Thyroid gland (tissue), 4 donors: ENCODE measurements around the gene KRTAP10-4. TPM values are rescaled to one million over a fixed set of nuclear protein-coding genes. Genes with fewer than 3 reads are reported as not detected.

ENCODE experiments used
- DNase-seq, 2 donors: peaks; one replicate each; pipeline ENCODE4 v3.0.0-alpha.2; 2019
- H3K27ac ChIP-seq, 3 donors: fragments of 200-600 bp; sonication (generic); 1 replicate in 2 of 3; 2 replicates in 1 of 3; pipeline ENCODE4 v1.5.1; 2016 to 2019; ENCODE audit warnings: mild to moderate bottlenecking in 1 of 3, moderate library complexity in 1 of 3
- H3K27me3 ChIP-seq: fragments of 200-600 bp; sonication (generic); one replicate; pipeline ENCODE4 v1.5.1; 2019
- H3K36me3 ChIP-seq, 2 donors: fragments of 200-600 bp; sonication (generic); one replicate each; pipeline ENCODE4 v1.5.1; 2016 to 2019
- H3K4me1 ChIP-seq, 2 donors: fragments of 200-600 bp; sonication (generic); one replicate each; pipeline ENCODE4 v1.5.1; 2017 to 2019
- H3K4me3 ChIP-seq, 3 donors: fragments of 200-600 bp; sonication (generic); replicated peaks in 1 of 3; 1 replicate in 2 of 3; 2 replicates in 1 of 3; pipeline ENCODE4 v1.5.1; 2016; ENCODE audit warnings: mild to moderate bottlenecking in 1 of 3
- H3K9me3 ChIP-seq: fragments of 200-600 bp; sonication (generic); one replicate; pipeline ENCODE4 v1.5.1; 2017
- CTCF ChIP-seq, 6 experiments: fragments of 200-600 bp in 3 of 6; fragments of 450-650 bp in 3 of 6; sonication (generic) in 3 of 6; IDR thresholded peaks; one replicate each; pipeline ENCODE4 v1.5.1; 2016 to 2019; ENCODE audit warnings: antibody characterized with exemption in 6 of 6, mild to moderate bottlenecking in 2 of 6, inconsistent platforms in 1 of 6, moderate library complexity in 1 of 6
- POLR2A ChIP-seq, 2 donors: fragments of 450-650 bp; IDR thresholded peaks; one replicate each; pipeline ENCODE4 v1.6.1; 2017; ENCODE audit warnings: antibody characterized with exemption in 2 of 2, mild to moderate bottlenecking in 2 of 2, moderate library complexity in 1 of 2
- WGBS, 2 donors: methylation state at CpG; one replicate each; pipeline ENCODE4 v1.1.5; 2017; 5-methylcytosine and 5-hydroxymethylcytosine counted together
- intact Hi-C: fragments of 100-400 bp; cut with DNase I; formaldehyde crosslinking; loops from one replicate; pipeline ENCODE4 v1.15.1; 2023
- total RNA-seq, 4 donors: library from RNA; depleted of rRNA; stranded (reverse); fragments of >200 nt; gene quantifications; one replicate each; pipeline ENCODE4 v1.2.3, GENCODE V29; 2016

KRTAP10-4 gene
- total RNA-seq, 4 donors from 2014 or later = not detected

- H3K27me3 ChIP-seq = no peaks in the 10 kb centered on the region
- TF ChIP-seq POLR2A (IDR thresholded peaks at IDR 0.05) (no peak), CTCF (IDR thresholded peaks at IDR 0.05) (no peak)
- 80 to 89% methylated on average over 10 to 12 of the region's 12 CpGs for WGBS, 2 donors
- H3K36me3 ChIP-seq = no peaks in the 10 kb centered on the region
- H3K27ac ChIP-seq = no peak overlapping the region
- DNase-seq = no peak
- intact Hi-C loops = no loop called here
- H3K4me3 ChIP-seq = no peak overlapping the region
- H3K9me3 ChIP-seq = no peaks in the 10 kb centered on the region
- no peaks in the 10 kb centered on the region for H3K4me1 ChIP-seq
These were observed 5.3 kb upstream of the KRTAP10-4 start for GRCh38 chr21:44568261-44568660.

DNA sequence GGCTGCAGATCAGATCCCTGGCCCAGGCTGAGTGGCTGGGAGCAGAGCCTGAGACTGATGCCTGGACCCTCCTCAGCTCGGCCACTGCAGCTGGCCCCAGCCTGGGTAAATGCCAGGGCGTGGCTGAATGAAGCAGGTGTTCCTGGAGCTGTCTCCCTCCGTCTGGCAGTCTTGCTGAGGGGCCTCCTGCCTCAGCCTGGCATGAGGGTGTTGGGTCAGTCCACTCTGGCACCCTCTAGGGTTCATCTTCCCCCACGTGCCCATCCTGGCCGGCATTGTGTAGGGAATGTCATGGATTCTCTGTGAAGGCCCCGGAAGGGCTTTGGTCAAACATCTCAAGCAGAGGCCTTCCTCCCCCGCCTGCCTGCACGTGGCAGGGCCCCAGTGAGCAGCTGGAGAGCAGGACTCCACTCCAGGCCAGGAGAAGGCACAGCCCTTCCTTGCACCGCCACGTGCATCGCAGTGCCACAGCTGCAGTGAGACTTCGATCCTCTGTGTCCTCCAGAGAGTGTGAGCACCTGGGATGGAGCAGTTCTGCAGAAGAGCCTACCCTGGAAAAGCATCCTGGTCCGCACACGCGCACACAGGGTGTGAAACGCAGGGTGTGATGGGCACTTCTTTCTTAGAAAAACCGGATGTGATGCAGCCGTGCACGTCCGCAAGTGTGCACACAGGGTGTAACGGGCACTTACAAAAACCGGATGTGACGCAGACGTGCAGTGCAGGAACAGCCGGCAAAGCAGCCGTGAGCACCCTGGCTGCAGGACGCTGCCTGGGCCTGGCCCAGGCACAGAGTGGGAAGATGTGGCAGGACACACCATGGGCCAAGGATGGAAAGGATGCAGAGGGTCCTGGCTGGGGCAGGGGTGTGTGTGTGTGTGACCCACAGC is 4.6 kb upstream of the KRTAP10-4 start:
- 84 to 92% methylated on average over 19 to 26 of the region's 27 CpGs for WGBS, 2 donors
- no peak overlapping the region for H3K27ac ChIP-seq
- H3K27me3 ChIP-seq = no peaks in the 10 kb centered on the region
- intact Hi-C loops = no loop called here
- H3K9me3 ChIP-seq = no peaks in the 10 kb centered on the region
- H3K36me3 ChIP-seq = no peaks in the 10 kb centered on the region
- no peak overlapping the region for H3K4me3 ChIP-seq
- no peak for TF ChIP-seq POLR2A (IDR thresholded peaks at IDR 0.05)
- TF ChIP-seq CTCF (IDR thresholded peaks at IDR 0.05) = no peak
- H3K4me1 ChIP-seq = no peaks in the 10 kb centered on the region
- no peak for DNase-seq

GRCh38 chr21:44569861-44570517 is 3.5 kb upstream of the KRTAP10-4 start:
- Histone ChIP-seq H3K4me3 (no peak overlapping the region), H3K36me3 (no peaks in the 10 kb centered on the region), H3K27me3 (no peaks in the 10 kb centered on the region), H3K27ac (no peak overlapping the region), H3K4me1 (no peaks in the 10 kb centered on the region), H3K9me3 (no peaks in the 10 kb centered on the region)
- WGBS, 2 donors = 76 to 82% methylated on average over 3 to 12 of the region's 12 CpGs
- no peak for TF ChIP-seq CTCF (IDR thresholded peaks at IDR 0.05)
- TF ChIP-seq POLR2A (IDR thresholded peaks at IDR 0.05) = no peak
- no peak for DNase-seq
- intact Hi-C loops = no loop called here

- intact Hi-C loops = no loop called here
- no peak for DNase-seq
These were observed 2.2 kb upstream of the KRTAP10-4 start for GRCh38 chr21:44571296-44571695.

More at GRCh38 chr21:44571296-44571695, 2.2 kb upstream of the KRTAP10-4 start:
- no peak overlapping the region for H3K4me3 ChIP-seq
- H3K27me3 ChIP-seq = no peaks in the 10 kb centered on the region
- H3K27ac ChIP-seq = no peak overlapping the region
- 86 to 95% methylated on average over 3 to 4 of the region's 4 CpGs for WGBS, 2 donors
- no peaks in the 10 kb centered on the region for H3K36me3 ChIP-seq
- TF ChIP-seq CTCF (IDR thresholded peaks at IDR 0.05) (no peak), POLR2A (IDR thresholded peaks at IDR 0.05) (no peak)
- H3K9me3 ChIP-seq = no peaks in the 10 kb centered on the region
- no peaks in the 10 kb centered on the region for H3K4me1 ChIP-seq
